ENCODE measurements around the gene ARHGDIG. TPM values are rescaled to one million over a fixed set of nuclear protein-coding genes. Genes with fewer than 3 reads are reported as not detected.

The ARHGDIG gene
- total and polyA plus RNA-seq, 2 experiments from 2014 or later = 0.78 to 1.0 TPM

DNA sequence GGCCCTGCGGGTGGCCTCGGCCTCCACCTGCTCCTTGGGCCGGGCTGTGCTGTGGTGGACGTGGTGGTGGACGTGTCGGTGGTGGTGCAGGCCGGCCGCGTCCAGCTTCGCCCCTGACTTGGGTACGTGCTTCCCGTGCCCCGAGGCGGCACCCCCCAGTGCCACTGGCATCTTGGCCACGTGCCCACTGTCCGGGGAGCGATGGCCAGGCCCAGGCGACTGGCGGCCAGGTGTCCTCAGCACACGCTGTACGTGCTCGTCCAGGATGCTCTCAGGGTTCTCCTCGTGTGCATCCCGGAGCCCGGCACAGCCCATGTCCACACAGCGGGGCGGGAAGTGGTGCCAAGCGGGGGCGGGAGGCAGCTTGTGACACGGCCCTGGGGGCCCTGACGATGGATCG, 17.4 kb downstream of the ARHGDIG start:
- H2AFZ ChIP-seq = no peak overlapping the region
- no peaks in the 10 kb centered on the region for H3K4me1 Mint-ChIP-seq
- no peak overlapping the region for H3K4me3 Mint-ChIP-seq
- H3K4me2 ChIP-seq = no peak overlapping the region
- DNase-seq (ENCODE audit: low spot score) = no peak
- H3K9me3 Mint-ChIP-seq = no peaks in the 10 kb centered on the region
- TF ChIP-seq EZH2 (IDR thresholded peaks at IDR 0.05; ENCODE audit: low read depth, unreplicated experiment) (no peak), CREB1 (CRISPR knock-in tag; IDR thresholded peaks at IDR 0.05; ENCODE audit: low read depth) (no peak), ETS1 (IDR thresholded peaks at IDR 0.05) (no peak), NANOG (IDR thresholded peaks at IDR 0.05; ENCODE audit: borderline replicate concordance) (no peak)
- TF ChIP-seq, protein P1, sequence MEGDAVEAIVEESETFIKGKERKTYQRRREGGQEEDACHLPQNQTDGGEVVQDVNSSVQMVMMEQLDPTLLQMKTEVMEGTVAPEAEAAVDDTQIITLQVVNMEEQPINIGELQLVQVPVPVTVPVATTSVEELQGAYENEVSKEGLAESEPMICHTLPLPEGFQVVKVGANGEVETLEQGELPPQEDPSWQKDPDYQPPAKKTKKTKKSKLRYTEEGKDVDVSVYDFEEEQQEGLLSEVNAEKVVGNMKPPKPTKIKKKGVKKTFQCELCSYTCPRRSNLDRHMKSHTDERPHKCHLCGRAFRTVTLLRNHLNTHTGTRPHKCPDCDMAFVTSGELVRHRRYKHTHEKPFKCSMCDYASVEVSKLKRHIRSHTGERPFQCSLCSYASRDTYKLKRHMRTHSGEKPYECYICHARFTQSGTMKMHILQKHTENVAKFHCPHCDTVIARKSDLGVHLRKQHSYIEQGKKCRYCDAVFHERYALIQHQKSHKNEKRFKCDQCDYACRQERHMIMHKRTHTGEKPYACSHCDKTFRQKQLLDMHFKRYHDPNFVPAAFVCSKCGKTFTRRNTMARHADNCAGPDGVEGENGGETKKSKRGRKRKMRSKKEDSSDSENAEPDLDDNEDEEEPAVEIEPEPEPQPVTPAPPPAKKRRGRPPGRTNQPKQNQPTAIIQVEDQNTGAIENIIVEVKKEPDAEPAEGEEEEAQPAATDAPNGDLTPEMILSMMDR (conservative IDR thresholded peaks at IDR 0.05; ENCODE audit: low read depth in 2 of 2) = no peak
- no peak for ATAC-seq
- no peak overlapping the region for H3K27ac Mint-ChIP-seq
- no peaks in the 10 kb centered on the region for H3F3A ChIP-seq (replicated peaks; ENCODE audit: low read depth)
- H3K27ac ChIP-seq (ENCODE audit: low read depth) = no peak overlapping the region
- no peaks in the 10 kb centered on the region; the same call in 1 of the 2 replicates for H3K36me3 ChIP-seq (ENCODE audit: insufficient read depth)
- H3K4me3 ChIP-seq = no peak overlapping the region
- H3K27me3 ChIP-seq (ENCODE audit: insufficient read depth) = no peaks in the 10 kb centered on the region
- peaks cover 7% of the 10 kb centered on the region for H3K27me3 Mint-ChIP-seq (ENCODE audit: insufficient read depth, low read depth, poor library complexity)
- H3K9me2 ChIP-seq (ENCODE audit: insufficient read depth) = no peaks in the 10 kb centered on the region
- H3K79me2 ChIP-seq (replicated peaks; ENCODE audit: insufficient read depth) = no peaks in the 10 kb centered on the region
- no peaks in the 10 kb centered on the region for H3K36me3 Mint-ChIP-seq (ENCODE audit: low read depth)
- H3K4me1 ChIP-seq (ENCODE audit: insufficient read depth) = no peaks in the 10 kb centered on the region
- peaks cover 9% of the 10 kb centered on the region; the same call in 1 of the 2 replicates for H4K20me1 ChIP-seq (replicated peaks; ENCODE audit: insufficient read depth)

GRCh38 chr16:301235-301634, 20.8 kb downstream of the ARHGDIG start:
- Histone ChIP-seq H3K79me2 (replicated peaks; ENCODE audit: insufficient read depth) (no peaks in the 10 kb centered on the region), H3K27me3 (ENCODE audit: insufficient read depth) (no peaks in the 10 kb centered on the region), H3K27ac (ENCODE audit: low read depth) (no peak overlapping the region), H2AFZ (no peak overlapping the region), H3K4me1 (ENCODE audit: insufficient read depth) (no peaks in the 10 kb centered on the region), H3K36me3 (ENCODE audit: insufficient read depth) (no peaks in the 10 kb centered on the region), H3K4me3 (no peak overlapping the region), H4K20me1 (replicated peaks; ENCODE audit: insufficient read depth) (peaks cover 9% of the 10 kb centered on the region), H3F3A (replicated peaks; ENCODE audit: low read depth) (no peaks in the 10 kb centered on the region), H3K4me2 (no peak overlapping the region), H3K9me2 (ENCODE audit: insufficient read depth) (no peaks in the 10 kb centered on the region)
- 0 out of 3 replicates have a peak, but pooled peaks cover 5% of the 10 kb centered on the region for H3K36me3 Mint-ChIP-seq (ENCODE audit: low read depth)
- TF ChIP-seq EZH2phosphoT487 (IDR thresholded peaks at IDR 0.05; ENCODE audit: unreplicated experiment) (no peak), CREB1 (CRISPR knock-in tag; IDR thresholded peaks at IDR 0.05; ENCODE audit: low read depth) (no peak), STAT1 (IDR thresholded peaks at IDR 0.05; ENCODE audit: unreplicated experiment) (no peak), ZNF331 (CRISPR knock-in tag; IDR thresholded peaks at IDR 0.05; ENCODE audit: low read depth) (no peak), EZH2 (IDR thresholded peaks at IDR 0.05; ENCODE audit: low read depth, unreplicated experiment) (no peak), NANOG (IDR thresholded peaks at IDR 0.05; ENCODE audit: borderline replicate concordance) (no peak), ETS1 (IDR thresholded peaks at IDR 0.05) (no peak), ZNF114 (CRISPR knock-in tag; IDR thresholded peaks at IDR 0.05) (no peak), JUNB (IDR thresholded peaks at IDR 0.05; ENCODE audit: unreplicated experiment) (no peak), POLR2AphosphoS5 (IDR thresholded peaks at IDR 0.05; ENCODE audit: low read depth) (no peak)
- TF ChIP-seq, protein P1 (conservative IDR thresholded peaks at IDR 0.05; ENCODE audit: low read depth in 2 of 2) = no peak
- ATAC-seq (no peak), DNase-seq (ENCODE audit: low spot score) (no peak)
- no peak overlapping the region for H3K4me3 Mint-ChIP-seq
- H3K27me3 Mint-ChIP-seq (ENCODE audit: insufficient read depth, low read depth, poor library complexity) = peaks cover 12% of the 10 kb centered on the region
- no peaks in the 10 kb centered on the region for H3K4me1 Mint-ChIP-seq
- H3K9me3 Mint-ChIP-seq = no peaks in the 10 kb centered on the region
- no peak overlapping the region for H3K27ac Mint-ChIP-seq

All from GM23338 (cell line).